ENCODE results near the gene SUSD1.

GRCh38 chr9:112080831-112081542 lies 94.1 kb downstream of the SUSD1 start:
- TF ChIP-seq CTCF (IDR thresholded peaks at IDR 0.05; ENCODE audit: extremely low read depth in 1 of 2, insufficient read depth in 1 of 2, low read depth in 1 of 2, low read length in 2 of 2): no peak
- no peak for TF ChIP-seq EZH2 (IDR thresholded peaks at IDR 0.05; ENCODE audit: borderline replicate concordance, low read depth, low read length, severe bottlenecking)
- TF ChIP-seq JUN (IDR thresholded peaks at IDR 0.05; ENCODE audit: borderline replicate concordance, insufficient read depth, insufficient read length, low read depth): no peak
- TF ChIP-seq POLR2AphosphoS5 (IDR thresholded peaks at IDR 0.05; ENCODE audit: insufficient read depth, low read depth, low read length): no peak

Measured in endothelial cell of umbilical vein (primary cell).